ENCODE measurements around the gene PAM. TPM values are rescaled to one million over a fixed set of nuclear protein-coding genes. Genes with fewer than 3 reads are reported as not detected.

PAM gene
- 248 and 300 TPM in 2 replicates for total RNA-seq

GRCh38 chr5:102754767-102755431, at the start of gene PAM:
TSS of gene PAM (plus strand) at chr5:102755305. CDS start at chr5:102866196, 110,891 bp downstream.

